RPMI7951 (cell line): ENCODE data around the gene TRRAP. TPM values are rescaled to one million over a fixed set of nuclear protein-coding genes. Genes with fewer than 3 reads are reported as not detected.

ENCODE experiments used
- DNase-seq: peaks from one replicate; pipeline ENCODE4 v3.0.0-alpha.2; 2012; ENCODE audit warnings: low read depth
- total RNA-seq: library from RNA; depleted of rRNA; stranded (reverse); fragments of >200 nt; shearing (Covaris generic); gene quantifications from 2 replicates; pipeline ENCODE4 v1.2.3, GENCODE V29; 2014

TRRAP gene
- total RNA-seq, 1 experiment from 2014 or later: 9.5 TPM

DNA sequence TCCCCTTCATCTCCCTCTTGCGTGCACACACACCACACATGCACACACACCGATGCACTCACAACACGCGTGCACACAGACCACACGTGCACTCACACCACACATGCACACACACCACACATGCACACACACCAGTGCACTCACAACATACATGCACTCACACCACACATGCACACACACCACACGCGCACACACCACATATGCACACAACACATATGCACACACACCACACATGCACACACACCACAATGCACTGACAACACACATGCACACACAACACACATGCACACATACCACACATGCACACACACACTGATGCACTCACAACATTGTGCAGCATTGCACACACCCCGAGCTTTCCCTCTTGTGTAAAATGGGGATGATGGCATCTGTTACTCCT, 68.1 kb downstream of the TRRAP start:
- no peak for DNase-seq

GRCh38 chr7:98949336-98950044, 71.2 kb downstream of the TRRAP start:
- DNase-seq: no peak

- no peak for DNase-seq
Observed at GRCh38 chr7:98955992-98956391, 77.7 kb downstream of the TRRAP start.

DNA sequence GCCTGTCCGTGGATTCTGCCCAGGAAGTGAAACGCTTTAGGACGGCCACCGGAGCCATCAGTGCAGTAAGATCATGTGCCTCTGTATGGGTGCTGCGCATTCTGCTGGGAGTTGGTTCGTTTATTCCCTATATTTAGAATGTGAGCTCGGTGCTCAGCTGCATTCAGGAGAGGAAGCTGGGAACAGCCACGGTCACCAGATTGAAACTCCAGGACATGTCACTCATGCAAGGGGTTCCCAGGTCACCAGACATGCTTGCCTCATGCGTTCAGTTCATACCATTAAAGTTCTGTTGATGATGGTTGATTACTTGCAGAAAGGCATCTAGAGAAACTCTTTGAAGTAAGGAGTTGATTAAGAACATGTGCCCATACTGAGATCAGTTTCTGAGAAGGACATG, 78.1 kb downstream of the TRRAP start:
- no peak for DNase-seq

GRCh38 chr7:98956937-98957336, 78.6 kb downstream of the TRRAP start:
- no peak for DNase-seq

- no peak for DNase-seq
Observed at GRCh38 chr7:98957766-98958165, 79.4 kb downstream of the TRRAP start.

GRCh38 chr7:98958968-98959367, 80.6 kb downstream of the TRRAP start:
- DNase-seq: no peak

DNA sequence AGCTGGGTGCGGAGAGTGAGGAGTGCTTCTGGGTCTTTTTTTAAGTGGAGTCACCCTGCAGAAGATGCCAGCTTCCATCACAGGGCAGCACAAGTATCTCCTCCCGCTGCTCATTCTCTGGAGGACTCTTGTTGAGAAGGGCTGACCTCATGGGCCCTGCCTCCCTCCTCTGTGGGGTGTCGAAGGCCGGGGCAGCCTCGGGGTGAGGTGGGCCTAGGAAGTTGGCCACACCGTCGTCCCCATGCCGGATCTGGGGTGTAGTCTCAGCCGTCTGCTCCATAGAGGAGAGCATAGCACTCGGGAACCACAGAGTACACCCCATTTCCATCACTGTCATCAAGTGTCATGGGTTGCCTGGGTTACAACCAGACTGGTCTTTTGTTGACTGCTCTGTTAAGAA, 85.0 kb downstream of the TRRAP start:
- DNase-seq: no peak

GRCh38 chr7:98964596-98964995, 86.3 kb downstream of the TRRAP start:
- no peak for DNase-seq

- DNase-seq: no peak
Observed at GRCh38 chr7:98968621-98969020, 90.3 kb downstream of the TRRAP start.

DNA sequence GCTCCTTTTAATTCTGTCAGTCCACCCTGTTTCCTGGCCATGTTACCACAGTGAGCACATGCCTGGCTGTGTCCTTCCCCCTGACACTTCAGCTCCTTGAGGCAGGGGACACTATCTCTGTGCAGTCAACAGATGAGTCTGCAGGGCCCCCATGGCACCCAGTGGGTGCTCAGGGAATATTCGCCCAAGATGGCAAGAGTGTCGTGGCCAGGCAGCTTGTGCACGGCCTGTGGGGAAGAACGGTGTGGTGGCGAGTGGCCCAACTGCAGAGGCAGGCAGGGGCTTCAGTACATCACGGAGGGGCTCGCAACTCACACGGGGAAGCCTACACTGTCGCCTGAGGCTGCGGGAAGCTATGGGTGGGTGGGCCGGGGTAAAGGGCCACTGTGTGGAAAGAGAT, 91.1 kb downstream of the TRRAP start:
- no peak for DNase-seq

GRCh38 chr7:98970016-98970615, 91.8 kb downstream of the TRRAP start:
- DNase-seq: no peak

DNA sequence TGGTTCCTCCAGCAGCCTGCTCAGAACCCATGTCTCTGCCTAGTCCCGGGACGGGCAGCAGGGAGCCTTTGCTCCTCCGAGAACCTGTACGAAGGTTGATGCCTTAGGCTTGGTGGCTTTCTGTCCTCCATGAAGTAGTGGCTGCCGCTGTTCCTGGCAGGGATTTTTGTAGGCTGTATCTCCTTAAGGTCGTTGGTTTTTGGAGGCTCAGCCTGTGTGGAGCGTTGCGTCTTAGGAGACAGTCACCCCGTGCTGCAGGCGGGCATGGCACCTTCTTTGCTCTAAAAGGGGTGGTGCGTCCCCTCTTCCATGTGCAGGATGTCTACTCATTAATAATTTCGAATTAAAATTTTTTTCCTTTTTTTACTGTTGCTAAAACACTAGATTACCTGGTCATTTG, 92.5 kb downstream of the TRRAP start:
- no peak for DNase-seq

- DNase-seq: no peak
Observed at GRCh38 chr7:98974205-98974604, 95.9 kb downstream of the TRRAP start.

DNA sequence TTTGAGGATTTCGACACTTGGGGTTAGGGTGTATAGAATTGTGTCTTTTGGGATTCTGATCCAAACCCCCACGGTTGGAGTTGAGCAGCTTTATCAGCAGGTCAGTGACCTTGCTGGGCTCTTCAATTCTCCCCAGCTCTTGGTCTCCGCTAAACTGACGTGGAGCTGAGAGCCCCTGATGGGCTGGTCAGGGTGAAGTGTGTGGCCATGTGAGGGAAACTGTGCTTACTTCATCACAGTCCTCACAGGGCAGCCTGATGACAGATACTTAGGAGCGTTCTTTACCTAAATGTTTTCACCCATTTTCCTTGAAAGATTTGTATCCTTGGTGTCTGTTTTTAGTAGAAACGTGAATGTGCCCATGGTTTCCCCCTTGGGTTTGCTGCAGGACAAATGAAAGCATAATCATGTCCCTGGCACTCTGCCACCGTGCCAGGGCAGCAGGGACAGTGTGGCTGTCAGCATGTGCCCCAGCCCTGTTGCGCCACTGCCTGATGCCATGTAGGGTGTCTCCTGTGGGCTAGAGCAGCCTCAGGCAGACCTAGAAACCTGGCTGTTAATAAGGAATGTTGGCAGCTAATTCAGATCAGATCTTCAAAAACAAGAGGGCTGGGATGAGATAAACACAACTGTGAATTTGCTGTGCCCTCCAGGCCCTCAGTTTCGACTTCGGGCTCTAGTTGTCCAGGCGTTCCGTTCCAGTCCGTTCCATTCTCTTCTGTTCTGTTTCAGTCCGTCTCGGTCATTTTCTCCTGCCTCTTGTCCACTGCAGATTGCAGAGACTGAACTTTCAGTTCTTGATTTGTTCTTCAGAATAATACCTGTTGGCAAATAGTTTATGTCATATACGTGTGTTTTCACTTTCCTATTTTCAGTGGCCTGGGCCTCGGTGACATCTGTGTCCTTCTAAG, 96.8 kb downstream of the TRRAP start:
- DNase-seq: no peak

GRCh38 chr7:98976396-98977185, 98.3 kb downstream of the TRRAP start:
- no peak for DNase-seq

DNA sequence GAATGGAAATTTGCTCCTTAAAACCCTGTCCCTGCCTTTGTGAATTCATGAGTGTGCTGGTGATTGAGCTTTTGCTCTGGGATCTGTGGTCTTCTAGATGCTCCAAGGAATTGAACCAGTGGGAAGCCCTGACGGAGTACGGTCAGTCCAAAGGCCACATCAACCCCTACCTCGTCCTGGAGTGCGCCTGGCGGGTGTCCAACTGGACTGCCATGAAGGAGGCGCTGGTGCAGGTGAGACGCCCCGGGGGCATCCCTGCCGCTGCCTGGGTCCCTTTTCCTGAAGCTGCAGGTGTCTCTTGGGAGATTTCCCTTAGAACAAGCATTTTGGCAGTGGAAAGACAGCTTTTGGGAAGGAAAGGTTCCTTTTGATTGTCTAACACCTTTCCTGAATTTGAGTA, 100.3 kb downstream of the TRRAP start:
- DNase-seq: no peak

GRCh38 chr7:98981701-98982100, 103.4 kb downstream of the TRRAP start:
- no peak for DNase-seq

- DNase-seq: no peak
Observed at GRCh38 chr7:98982686-98983085, 104.4 kb downstream of the TRRAP start.

DNA sequence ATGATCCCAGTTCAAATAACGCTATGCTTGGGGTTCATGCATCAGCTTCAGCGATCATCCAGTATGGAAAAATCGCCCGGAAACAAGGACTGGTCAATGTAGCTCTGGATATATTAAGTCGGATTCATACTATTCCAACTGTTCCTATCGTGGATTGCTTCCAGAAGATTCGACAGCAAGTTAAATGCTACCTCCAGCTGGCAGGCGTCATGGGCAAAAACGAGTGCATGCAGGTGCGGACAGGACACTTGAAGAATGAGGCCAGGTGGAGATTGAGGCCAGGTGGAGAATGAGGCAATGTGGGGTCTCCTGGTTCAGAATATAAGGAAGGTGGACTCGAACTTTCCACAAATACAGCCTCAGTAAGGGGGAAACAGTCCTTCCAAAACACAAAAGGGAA, 105.8 kb downstream of the TRRAP start:
- no peak for DNase-seq

- no peak for DNase-seq
Observed at GRCh38 chr7:98985406-98985805, 107.1 kb downstream of the TRRAP start.

DNA sequence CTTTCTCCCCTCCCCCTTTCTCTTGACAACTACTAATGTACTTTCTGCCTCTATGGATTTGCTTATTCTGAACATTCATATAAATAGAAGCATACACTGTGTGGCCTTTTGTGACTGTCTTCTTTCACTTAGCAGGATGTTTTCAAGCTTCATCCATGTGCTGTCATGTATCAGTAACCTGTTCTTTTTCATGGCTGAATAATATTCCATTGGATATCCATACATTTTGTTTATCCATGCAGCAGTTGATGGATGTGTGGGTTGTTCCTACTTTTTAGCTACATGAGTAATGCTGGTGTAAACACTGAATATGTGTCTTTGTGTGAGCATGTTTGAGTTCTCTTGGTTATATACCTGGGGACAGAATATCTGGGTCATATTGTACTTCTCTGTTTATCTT, 107.6 kb downstream of the TRRAP start:
- DNase-seq: no peak
